HG03175 (cell line): ENCODE data around the gene NOD2.

Source experiments
- ATAC-seq: cut with Tn5 transposase; IDR thresholded peaks from one replicate; pipeline ENCODE4 v1.9.1; 2021; ENCODE audit warnings: mild to moderate bottlenecking, moderate library complexity; ENCODE audit not compliant: unreplicated experiment

The NOD2 gene

DNA sequence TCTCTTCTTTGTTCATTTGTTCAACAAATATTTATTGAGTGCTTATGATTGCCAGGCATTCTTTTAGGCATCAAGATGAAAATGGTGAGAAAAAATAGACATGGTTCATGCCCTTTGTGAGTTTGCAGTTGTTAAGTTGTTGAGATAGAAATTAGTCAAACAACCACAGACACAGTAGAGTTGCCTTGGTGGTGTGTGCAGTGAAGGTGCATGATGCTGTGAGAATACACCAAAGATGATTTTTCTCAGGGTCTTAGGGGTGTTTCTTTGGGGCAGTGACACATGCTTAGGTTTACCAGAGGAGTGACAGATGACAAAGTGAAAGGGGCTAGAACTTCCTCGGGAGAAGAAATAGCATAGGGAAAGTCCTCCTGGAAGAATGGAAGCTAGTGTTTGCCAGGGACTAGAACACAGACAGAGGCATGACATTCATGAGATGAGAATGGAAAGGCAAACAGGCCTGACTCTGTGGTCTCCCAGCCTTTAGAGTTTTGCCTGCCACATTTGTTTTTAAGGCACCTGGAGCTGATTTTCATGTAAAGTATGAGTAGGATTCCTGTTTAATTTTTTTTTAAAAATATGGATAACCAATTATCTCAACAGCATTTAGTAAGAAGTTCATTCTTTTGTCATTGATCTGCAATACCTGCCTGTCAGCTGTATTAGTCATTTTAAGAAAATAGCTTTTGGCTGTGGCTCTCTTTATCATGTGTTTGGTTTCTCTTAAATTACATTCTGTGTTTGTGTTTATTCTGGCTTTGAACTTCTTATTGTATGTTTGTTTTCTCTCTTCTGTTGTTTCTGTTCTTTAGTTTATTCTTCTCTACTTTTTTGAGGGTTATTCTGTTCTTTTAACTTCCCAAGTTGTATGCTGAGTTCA, 85.1 kb downstream of the NOD2 start:
- ATAC-seq: no peak

DNA sequence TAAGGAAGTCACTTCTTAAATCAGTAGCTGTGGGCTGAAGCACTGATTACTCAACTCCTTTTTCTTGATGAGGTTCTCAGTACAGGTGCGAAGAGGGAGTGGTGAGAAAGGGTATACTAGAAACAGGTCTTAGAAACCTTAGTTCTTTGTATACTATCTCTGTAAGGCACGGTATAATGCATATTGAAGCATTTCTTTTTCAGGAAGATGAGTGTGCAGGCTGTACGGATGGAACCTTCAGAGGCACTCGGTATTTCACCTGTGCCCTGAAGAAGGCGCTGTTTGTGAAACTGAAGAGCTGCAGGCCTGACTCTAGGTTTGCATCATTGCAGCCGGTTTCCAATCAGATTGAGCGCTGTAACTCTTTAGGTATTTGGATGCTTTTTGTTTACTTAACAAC, 87.6 kb downstream of the NOD2 start:
- ATAC-seq: no peak

DNA sequence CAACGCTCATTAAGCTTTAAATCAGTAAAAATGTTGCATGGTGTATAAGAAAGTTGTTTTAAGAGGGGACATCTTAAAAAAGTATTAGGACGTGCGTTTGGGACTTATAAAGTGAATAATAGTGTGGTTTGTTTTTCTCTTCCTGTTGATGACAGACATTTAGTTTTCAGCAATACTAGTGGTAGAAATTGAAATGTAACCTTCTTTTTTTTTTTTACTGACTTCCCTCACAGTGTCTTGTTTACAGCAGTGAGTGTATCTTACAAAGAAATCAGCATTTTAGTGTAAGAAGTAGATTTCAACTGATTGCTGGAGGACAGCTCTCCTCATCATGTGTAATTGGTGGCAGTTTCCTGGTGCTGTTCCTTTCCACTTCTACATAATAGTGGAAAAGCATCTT, 88.1 kb downstream of the NOD2 start:
- no peak for ATAC-seq
